HEK293T (cell line): Measurements from ENCODE around the gene MED27.

Source experiments
- ELF4 ChIP-seq: fragments of 450-650 bp; IDR thresholded peaks from 2 replicates; pipeline ENCODE4 v1.6.1; 2017; ENCODE audit warnings: antibody characterized with exemption
- FOXA1 ChIP-seq: fragments of 450-650 bp; IDR thresholded peaks from 2 replicates; pipeline ENCODE4 v1.6.1; 2016; ENCODE audit warnings: mild to moderate bottlenecking
- FOXK2 ChIP-seq: fragments of 450-650 bp; IDR thresholded peaks from 2 replicates; pipeline ENCODE4 v1.6.1; 2016; ENCODE audit warnings: mild to moderate bottlenecking
- FOXM1 ChIP-seq: fragments of 450-650 bp; IDR thresholded peaks from 2 replicates; pipeline ENCODE4 v1.6.1; 2017; ENCODE audit warnings: mild to moderate bottlenecking, borderline replicate concordance
- L3MBTL2 ChIP-seq: fragments of 450-650 bp; conservative IDR thresholded peaks from 2 replicates; pipeline ENCODE4 v1.6.1; 2016; ENCODE audit warnings: mild to moderate bottlenecking
- LEF1 ChIP-seq: fragments of 450-650 bp; IDR thresholded peaks from 2 replicates; pipeline ENCODE4 v1.6.1; 2017; ENCODE audit warnings: mild to moderate bottlenecking, borderline replicate concordance
- SP1 ChIP-seq: fragments of 450-650 bp; IDR thresholded peaks from 2 replicates; pipeline ENCODE4 v1.6.1; 2017
- TARDBP ChIP-seq: fragments of 450-650 bp; IDR thresholded peaks from 2 replicates; pipeline ENCODE4 v1.6.1; 2016
- ZNF384 ChIP-seq: fragments of 450-650 bp; IDR thresholded peaks from 2 replicates; pipeline ENCODE4 v1.6.1; 2016

DNA sequence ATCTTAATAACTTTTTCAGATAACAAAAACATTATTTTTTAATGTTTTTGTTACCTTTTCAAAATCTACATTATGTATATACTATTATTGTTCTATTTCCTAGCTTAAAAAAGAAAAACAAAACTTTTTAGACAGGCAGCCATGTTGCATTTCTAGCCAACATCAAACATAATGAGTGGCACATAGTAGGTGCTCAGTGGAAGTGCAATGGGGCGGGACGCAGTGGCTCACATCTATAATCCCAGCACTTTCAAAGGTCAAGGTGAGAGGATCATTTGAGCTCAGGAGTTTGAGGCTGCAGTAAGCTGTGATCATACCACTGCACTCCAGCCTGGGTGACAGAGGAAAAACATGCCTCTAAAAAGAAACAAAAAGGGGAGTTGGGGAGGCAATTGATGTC, 68.4 kb downstream of the MED27 start:
- TF ChIP-seq SP1 (no peak), ZNF384 (no peak), FOXM1 (no peak), TARDBP (no peak), L3MBTL2 (no peak), FOXA1 (no peak), LEF1 (no peak), FOXK2 (no peak), ELF4 (no peak)
